Neuronal stem cell (in vitro differentiated cells): Measurements from ENCODE around the gene TLX1.
A peak's percentile ranks its signal among the peaks of the same experiment; 100 is the strongest.

ENCODE experiments used
- DNase-seq: peaks from one replicate; pipeline ENCODE4 v3.0.0-alpha.2; 2013; ENCODE audit warnings: low spot score
- H2AFZ ChIP-seq: one replicate; pipeline ENCODE4 v1.6.1; 2013; ENCODE audit warnings: mild to moderate bottlenecking, low read length, inconsistent platforms
- H2AK5ac ChIP-seq: 2 replicates; pipeline ENCODE4 v1.6.1; 2013; ENCODE audit warnings: low read depth, mild to moderate bottlenecking, inconsistent platforms, low read length, moderate library complexity, mixed read lengths
- H2BK120ac ChIP-seq: 2 replicates; pipeline ENCODE4 v1.6.1; 2013; ENCODE audit warnings: low read depth, mild to moderate bottlenecking, inconsistent platforms, low read length, moderate library complexity, mixed read lengths
- H2BK12ac ChIP-seq: one replicate; pipeline ENCODE4 v1.6.1; 2013; ENCODE audit warnings: low read length, inconsistent platforms
- H2BK15ac ChIP-seq: 2 replicates; pipeline ENCODE4 v1.6.1; 2013; ENCODE audit warnings: mild to moderate bottlenecking, low read length, inconsistent platforms, mixed read lengths
- H2BK5ac ChIP-seq: one replicate; pipeline ENCODE4 v1.6.1; 2013; ENCODE audit warnings: inconsistent platforms, mild to moderate bottlenecking, low read length, moderate library complexity
- H3K14ac ChIP-seq: one replicate; pipeline ENCODE4 v1.6.1; 2013; ENCODE audit warnings: low read length, inconsistent platforms
- H3K18ac ChIP-seq: 2 replicates; pipeline ENCODE4 v1.6.1; 2013; ENCODE audit warnings: low read length, inconsistent platforms
- H3K23ac ChIP-seq: 2 replicates; pipeline ENCODE4 v1.6.1; 2013; ENCODE audit warnings: low read depth, mild to moderate bottlenecking, mixed read lengths, low read length, inconsistent platforms; ENCODE audit not compliant: poor library complexity
- H3K27ac ChIP-seq: replicated peaks from 3 replicates; pipeline ENCODE4 v1.5.1; 2013; ENCODE audit warnings: low read length, inconsistent platforms
- H3K27me3 ChIP-seq, 3 experiments: 2 replicates each; pipeline ENCODE4 v1.6.1; 2013; ENCODE audit warnings: low read length in 3 of 3, mild to moderate bottlenecking in 2 of 3, inconsistent platforms in 1 of 3, low read depth in 1 of 3, mixed read lengths in 1 of 3, moderate library complexity in 1 of 3; ENCODE audit not compliant: control insufficient read depth in 3 of 3, insufficient read depth in 3 of 3
- H3K36me3 ChIP-seq, 2 donors: replicated peaks in 1 of 2; 2 replicates each; pipeline ENCODE4 v1.6.1; 2013; ENCODE audit warnings: low read length in 2 of 2; ENCODE audit not compliant: control insufficient read depth in 2 of 2, insufficient read depth in 2 of 2
- H3K4ac ChIP-seq: 2 replicates; pipeline ENCODE4 v1.6.1; 2013; ENCODE audit warnings: inconsistent platforms, mild to moderate bottlenecking, low read length, moderate library complexity
- H3K4me1 ChIP-seq, 2 donors: 1 replicate in 1 of 2; 2 replicates in 1 of 2; pipeline ENCODE4 v1.6.1; 2013; ENCODE audit warnings: low read length in 2 of 2, low read depth in 1 of 2; ENCODE audit not compliant: control insufficient read depth in 2 of 2, insufficient read depth in 1 of 2
- H3K4me2 ChIP-seq: one replicate; pipeline ENCODE4 v1.6.1; 2013; ENCODE audit warnings: mild to moderate bottlenecking, low read length, inconsistent platforms; ENCODE audit not compliant: insufficient read depth, poor library complexity, severe bottlenecking
- H3K4me3 ChIP-seq, 2 donors: 2 replicates each; pipeline ENCODE4 v1.5.1; 2013; ENCODE audit warnings: low read length in 2 of 2, mild to moderate bottlenecking in 2 of 2, inconsistent platforms in 1 of 2, moderate library complexity in 1 of 2
- H3K79me1 ChIP-seq: one replicate; pipeline ENCODE4 v1.6.1; 2013; ENCODE audit warnings: low read depth, mild to moderate bottlenecking, inconsistent platforms, low read length, moderate library complexity
- H3K9ac ChIP-seq: one replicate; pipeline ENCODE4 v1.6.1; 2013; ENCODE audit warnings: mild to moderate bottlenecking, low read depth, low read length, inconsistent platforms; ENCODE audit not compliant: poor library complexity
- H3K9me3 ChIP-seq, 2 donors: replicated peaks in 1 of 2; 2 replicates each; pipeline versions ENCODE3 to v1.6.1; 2013; ENCODE audit warnings: low read length in 2 of 2, mild to moderate bottlenecking in 2 of 2, inconsistent platforms in 1 of 2, low read depth in 1 of 2, mixed read lengths in 1 of 2, moderate library complexity in 1 of 2; ENCODE audit not compliant: control insufficient read depth in 2 of 2, insufficient read depth in 1 of 2
- H4K8ac ChIP-seq: one replicate; pipeline ENCODE4 v1.6.1; 2013; ENCODE audit warnings: low read depth, mild to moderate bottlenecking, inconsistent platforms, low read length, moderate library complexity
- H4K91ac ChIP-seq: one replicate; pipeline ENCODE4 v1.6.1; 2013; ENCODE audit warnings: low read length, low read depth, mild to moderate bottlenecking, inconsistent platforms; ENCODE audit not compliant: poor library complexity
- WGBS, 2 donors: extraction: QIAGEN DNeasy Blood & Tissue Kit; methylation state at CpG; one replicate each; pipeline ENCODE4 v1.1.7; 2013; ENCODE audit warnings: missing lambda C conversion rate in 2 of 2, mixed read lengths in 1 of 2; ENCODE audit not compliant: insufficient read length in 2 of 2, insufficient replicate concordance in 1 of 2; ENCODE audit errors: extremely low coverage in 2 of 2; 5-methylcytosine and 5-hydroxymethylcytosine counted together

Gene TLX1

GRCh38 chr10:101124933-101125332, 6.2 kb upstream of the TLX1 start:
- Histone ChIP-seq H2BK5ac (no peak overlapping the region), H2AK5ac (peak overlapping the region; percentile 6), H3K4me1 (peaks cover 5 to 11% of the 10 kb centered on the region in 2 donors), H3K4me3 (no peak overlapping the region), H4K8ac (no peak overlapping the region), H3K9ac (no peak overlapping the region), H2AFZ (no peak overlapping the region), H3K27me3 (peaks cover 57 to 98% (median 95%) of the 10 kb centered on the region in 3 experiments), H3K23ac (no peak overlapping the region), H3K4ac (no peak overlapping the region), H3K14ac (no peak overlapping the region), H4K91ac (no peak overlapping the region), H2BK15ac (no peak overlapping the region), H2BK12ac (no peak overlapping the region), H3K36me3 (no peaks in the 10 kb centered on the region), H3K79me1 (no peaks in the 10 kb centered on the region), H3K9me3 (peaks cover 0 to 4% of the 10 kb centered on the region in 2 donors), H3K18ac (no peak overlapping the region), H2BK120ac (no peak overlapping the region), H3K27ac (no peak overlapping the region), H3K4me2 (no peak overlapping the region)
- no CpG with 5 or more reads among the region's 5 CpGs for WGBS, 2 donors
- DNase-seq = no peak

DNA sequence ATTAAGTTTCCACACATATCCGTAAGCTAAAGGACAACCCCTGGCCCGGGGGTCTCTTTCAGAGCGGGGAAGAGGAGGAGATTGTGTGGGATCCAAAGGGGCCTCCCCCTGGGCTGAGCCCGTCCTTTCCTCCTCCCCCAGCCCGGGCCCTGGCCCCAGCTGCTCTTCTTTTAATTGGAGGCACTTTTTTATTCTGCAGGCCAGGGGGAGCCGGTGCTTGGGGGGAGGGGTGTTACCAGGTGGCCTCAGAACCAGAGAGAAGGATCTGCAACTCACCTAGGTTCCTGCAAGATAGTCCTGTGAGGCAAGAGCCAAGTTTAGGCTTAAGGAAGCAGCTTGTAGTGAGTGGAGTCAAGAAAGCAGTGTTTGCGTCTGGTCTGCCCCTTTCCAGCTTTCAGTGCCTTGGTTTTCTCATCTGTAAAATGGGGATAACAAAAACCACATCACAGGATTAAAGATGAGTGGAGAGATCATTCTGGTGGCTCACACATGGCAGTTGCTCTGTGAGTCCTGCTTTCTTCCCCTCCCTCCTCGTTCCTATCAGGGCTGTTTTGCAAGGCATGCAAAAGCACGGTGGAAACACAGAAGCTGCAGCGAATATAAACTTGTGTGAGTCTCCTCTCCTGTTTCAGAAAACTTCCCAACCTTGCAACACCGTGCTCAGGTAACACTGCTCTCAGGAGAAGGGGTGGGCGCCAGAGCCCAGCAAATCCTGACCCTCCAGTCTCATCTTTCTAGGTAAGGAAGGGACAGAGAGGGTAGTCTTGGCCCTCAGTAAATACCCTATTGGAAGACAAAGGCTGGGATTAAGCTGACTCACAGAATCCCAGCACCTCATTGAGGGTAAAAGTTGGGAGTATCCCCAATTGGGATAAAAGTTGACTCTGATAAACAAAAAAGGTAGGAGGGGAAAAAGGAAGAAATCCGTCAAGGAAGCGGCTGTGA, 4.1 kb upstream of the TLX1 start:
- no CpG with 5 or more reads among the region's 14 CpGs for WGBS, 2 donors
- no peak overlapping the region for H3K18ac ChIP-seq
- H3K14ac ChIP-seq = no peak overlapping the region

GRCh38 chr10:101130141-101130540, 959 bp upstream of the TLX1 start:
- no CpG with 5 or more reads among the region's 5 CpGs for WGBS, 2 donors
- no peak overlapping the region for H2BK120ac ChIP-seq
- H3K79me1 ChIP-seq = no peaks in the 10 kb centered on the region
- no peak overlapping the region for H4K91ac ChIP-seq
- no peak overlapping the region for H3K23ac ChIP-seq
- no peak overlapping the region for H2BK15ac ChIP-seq
- no peak overlapping the region for H3K18ac ChIP-seq
- H3K27me3 ChIP-seq = peaks cover 57 to 98% (median 95%) of the 10 kb centered on the region in 3 experiments
- no peak overlapping the region for H3K27ac ChIP-seq
- H3K36me3 ChIP-seq = no peaks in the 10 kb centered on the region
- no peak overlapping the region for H2BK5ac ChIP-seq
- no peak overlapping the region for H4K8ac ChIP-seq
- H3K4me2 ChIP-seq = no peak overlapping the region
- H3K9ac ChIP-seq = no peak overlapping the region
- H3K9me3 ChIP-seq = peaks cover 0 to 3% of the 10 kb centered on the region in 2 donors
- H2AK5ac ChIP-seq = no peak overlapping the region
- no peak overlapping the region for H2AFZ ChIP-seq
- H3K14ac ChIP-seq = no peak overlapping the region
- no peak for DNase-seq
- H2BK12ac ChIP-seq = no peak overlapping the region
- H3K4me3 ChIP-seq = no peak overlapping the region
- no peak overlapping the region for H3K4ac ChIP-seq
- peaks cover 2 to 10% of the 10 kb centered on the region in 2 donors for H3K4me1 ChIP-seq

More for the DNA sequence above, 4.1 kb upstream of the TLX1 start:
- Histone ChIP-seq H3K36me3 (no peaks in the 10 kb centered on the region), H2BK12ac (no peak overlapping the region), H2BK5ac (no peak overlapping the region), H3K79me1 (no peaks in the 10 kb centered on the region), H2AK5ac (no peak overlapping the region), H3K4ac (no peak overlapping the region), H3K27ac (no peak overlapping the region), H2AFZ (no peak overlapping the region), H3K9me3 (peaks cover 0 to 4% of the 10 kb centered on the region in 2 donors), H3K4me3 (no peak overlapping the region), H3K4me2 (no peak overlapping the region), H3K27me3 (peaks cover 55 to 98% (median 95%) of the 10 kb centered on the region in 3 experiments), H4K8ac (no peak overlapping the region), H3K9ac (no peak overlapping the region), H2BK15ac (no peak overlapping the region), H3K23ac (no peak overlapping the region), H3K4me1 (peaks cover 6 to 16% of the 10 kb centered on the region in 2 donors), H2BK120ac (no peak overlapping the region), H4K91ac (no peak overlapping the region)
- no peak for DNase-seq

DNA sequence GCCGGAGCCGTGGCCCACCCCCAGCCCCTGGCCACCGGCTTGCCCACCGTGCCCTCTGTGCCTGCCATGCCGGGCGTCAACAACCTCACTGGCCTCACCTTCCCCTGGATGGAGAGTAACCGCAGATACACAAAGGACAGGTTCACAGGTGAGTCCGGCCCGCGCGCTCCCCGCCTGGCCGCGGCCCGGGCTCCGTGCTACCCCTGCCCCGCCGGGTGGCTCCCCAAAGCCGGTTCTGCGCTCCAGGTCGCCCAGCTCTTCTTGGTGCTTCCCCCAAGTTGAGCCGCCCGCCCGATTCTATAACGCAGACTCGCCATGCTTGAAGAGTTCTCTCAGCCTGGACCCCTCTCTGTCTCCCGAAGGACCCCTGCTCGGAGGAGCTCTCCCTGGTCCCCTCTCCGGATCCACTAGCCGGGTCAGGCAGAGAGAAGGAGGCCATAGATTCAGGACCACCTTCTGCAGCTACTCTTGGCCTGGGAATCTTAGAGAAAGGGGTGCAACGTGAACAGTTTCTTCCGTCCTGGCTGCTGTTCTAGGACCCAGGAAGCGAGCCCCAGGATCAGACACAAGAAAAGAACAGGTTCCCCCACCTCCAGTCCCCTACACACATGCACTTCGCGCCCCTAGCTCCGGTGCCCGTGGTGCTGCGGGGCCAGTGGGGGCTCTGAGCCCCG, 999 bp downstream of the TLX1 start:
- Histone ChIP-seq H3K79me1 (no peaks in the 10 kb centered on the region), H2BK120ac (no peak overlapping the region), H3K27me3 (peaks cover 63 to 98% (median 95%) of the 10 kb centered on the region in 3 experiments), H3K27ac (no peak overlapping the region), H3K9ac (no peak overlapping the region), H3K14ac (no peak overlapping the region), H3K4me1 (peaks cover 2 to 10% of the 10 kb centered on the region in 2 donors), H2BK12ac (no peak overlapping the region), H4K8ac (no peak overlapping the region), H2BK15ac (no peak overlapping the region), H4K91ac (no peak overlapping the region), H2AFZ (peak overlapping the region; percentile 87), H3K18ac (peak overlapping the region; percentile 27), H2AK5ac (peak overlapping the region; percentile 5), H3K4me2 (no peak overlapping the region), H3K4me3 (no peak overlapping the region), H3K36me3 (no peaks in the 10 kb centered on the region), H2BK5ac (no peak overlapping the region), H3K23ac (peak overlapping the region; percentile 19), H3K4ac (no peak overlapping the region), H3K9me3 (peaks cover 0 to 3% of the 10 kb centered on the region in 2 donors)
- no CpG with 5 or more reads among the region's 39 CpGs for WGBS, 2 donors
- no peak for DNase-seq
